Activated naive CD4-positive, alpha-beta T cell treated with anti-CD3 and anti-CD28 coated beads, Interleukin-2, amount 50 U/mL, for 24 hours (primary cell): Measurements from ENCODE around the gene PPP4R3B.

Experiments used
- H3K27ac Mint-ChIP-seq: one replicate; pipeline ENCODE4 v1.8.0; 2021; ENCODE audit warnings: mild to moderate bottlenecking, mixed read lengths
- H3K27me3 Mint-ChIP-seq: one replicate; pipeline ENCODE4 v1.8.0; 2021; ENCODE audit warnings: mixed read lengths
- H3K36me3 Mint-ChIP-seq: one replicate; pipeline ENCODE4 v1.8.0; 2021; ENCODE audit warnings: mixed read lengths
- H3K4me1 Mint-ChIP-seq: one replicate; pipeline ENCODE4 v1.8.0; 2021; ENCODE audit warnings: mixed read lengths
- H3K4me3 Mint-ChIP-seq: one replicate; pipeline ENCODE4 v1.8.0; 2021; ENCODE audit warnings: mild to moderate bottlenecking, mixed read lengths
- H3K9me3 Mint-ChIP-seq: one replicate; pipeline ENCODE4 v1.8.0; 2021; ENCODE audit warnings: mixed read lengths

Gene PPP4R3B

GRCh38 chr2:55498582-55498981 is 118.8 kb downstream of the PPP4R3B start:
- Mint-ChIP-seq H3K4me3 (no peak overlapping the region), H3K27ac (no peak overlapping the region), H3K4me1 (no peaks in the 10 kb centered on the region), H3K36me3 (no peaks in the 10 kb centered on the region), H3K27me3 (no peaks in the 10 kb centered on the region), H3K9me3 (no peaks in the 10 kb centered on the region)
